Thymus (tissue), 11 donors: ENCODE results near the gene TRAM2. TPM values are rescaled to one million over a fixed set of nuclear protein-coding genes. Genes with fewer than 3 reads are reported as not detected.

Experiments
- DNase-seq, 9 donors: peaks; one replicate each; pipeline ENCODE4 v3.0.0-alpha.2; 2013; ENCODE audit warnings: low spot score in 9 of 9, low read depth in 6 of 9, missing footprints in 1 of 9
- H3K27ac ChIP-seq, 2 donors: one replicate each; pipeline ENCODE4 v1.5.1; 2013; ENCODE audit warnings: control low read depth in 1 of 2, low read depth in 1 of 2, low read length in 1 of 2, mild to moderate bottlenecking in 1 of 2, moderate library complexity in 1 of 2
- H3K27me3 ChIP-seq, 2 donors: one replicate each; pipeline ENCODE4 v1.5.1; 2013; ENCODE audit warnings: low read length in 1 of 2; ENCODE audit not compliant: control insufficient read depth in 2 of 2, insufficient read depth in 1 of 2
- H3K36me3 ChIP-seq, 2 donors: one replicate each; pipeline ENCODE4 v1.5.1; 2013; ENCODE audit warnings: low read length in 1 of 2, mild to moderate bottlenecking in 1 of 2, moderate library complexity in 1 of 2; ENCODE audit not compliant: control insufficient read depth in 2 of 2, insufficient read depth in 2 of 2
- H3K4me1 ChIP-seq, 2 donors: one replicate each; pipeline ENCODE4 v1.5.1; 2013; ENCODE audit warnings: low read length in 2 of 2; ENCODE audit not compliant: control insufficient read depth in 2 of 2, insufficient read depth in 2 of 2
- H3K4me3 ChIP-seq, 2 donors: one replicate each; pipeline ENCODE4 v1.5.1; 2013; ENCODE audit warnings: low read length in 2 of 2, control low read depth in 1 of 2, mild to moderate bottlenecking in 1 of 2
- H3K9me3 ChIP-seq, 2 donors: one replicate each; pipeline ENCODE4 v1.5.1; 2013; ENCODE audit warnings: low read length in 1 of 2, mild to moderate bottlenecking in 1 of 2; ENCODE audit not compliant: control insufficient read depth in 2 of 2, insufficient read depth in 1 of 2
- WGBS: extraction: QIAGEN DNeasy Blood & Tissue Kit; methylation state at CpG from one replicate; pipeline ENCODE4 v1.1.7; 2013; 5-methylcytosine and 5-hydroxymethylcytosine counted together
- polyA plus RNA-seq: library from polyadenylated mRNA; stranded (reverse); fragments of 200-250 nt; gene quantifications from one replicate; pipeline ENCODE4 v1.2.3, GENCODE V29; 2013
- total RNA-seq: library from RNA; stranded (reverse); fragments of 120-200 nt; gene quantifications from one replicate; pipeline ENCODE4 v1.2.4, GENCODE V29; 2013
- donor health status: healthy.

TRAM2 gene
- total and polyA plus RNA-seq, 2 donors = 3.1 to 3.4 TPM

GRCh38 chr6:52596371-52597028, 19.6 kb upstream of the TRAM2 start:
- Histone ChIP-seq H3K4me1 (no peaks in the 10 kb centered on the region), H3K27ac (no peak overlapping the region), H3K36me3 (no peaks in the 10 kb centered on the region), H3K9me3 (no peaks in the 10 kb centered on the region), H3K27me3 (no peaks in the 10 kb centered on the region), H3K4me3 (no peak overlapping the region)
- no peak for DNase-seq
- WGBS = 92% methylated on average over 2 of the region's 2 CpGs

DNA sequence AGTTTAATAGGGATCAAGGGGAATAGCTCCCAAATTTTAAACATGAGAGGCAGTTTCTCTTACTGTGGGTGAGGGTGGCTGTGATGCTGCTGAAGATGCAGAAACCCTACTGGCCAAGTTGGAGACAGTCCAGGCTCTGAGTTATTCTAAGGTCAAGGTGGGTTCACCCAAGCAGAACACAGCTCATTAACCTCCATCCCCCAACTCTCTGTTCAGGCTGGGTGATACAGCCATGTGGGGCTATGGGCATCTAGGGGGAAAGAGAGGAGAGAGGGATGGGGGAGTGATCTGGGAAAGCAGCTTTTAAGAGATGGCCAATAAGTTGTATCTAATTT, 18.9 kb upstream of the TRAM2 start:
- DNase-seq = no peak

DNA sequence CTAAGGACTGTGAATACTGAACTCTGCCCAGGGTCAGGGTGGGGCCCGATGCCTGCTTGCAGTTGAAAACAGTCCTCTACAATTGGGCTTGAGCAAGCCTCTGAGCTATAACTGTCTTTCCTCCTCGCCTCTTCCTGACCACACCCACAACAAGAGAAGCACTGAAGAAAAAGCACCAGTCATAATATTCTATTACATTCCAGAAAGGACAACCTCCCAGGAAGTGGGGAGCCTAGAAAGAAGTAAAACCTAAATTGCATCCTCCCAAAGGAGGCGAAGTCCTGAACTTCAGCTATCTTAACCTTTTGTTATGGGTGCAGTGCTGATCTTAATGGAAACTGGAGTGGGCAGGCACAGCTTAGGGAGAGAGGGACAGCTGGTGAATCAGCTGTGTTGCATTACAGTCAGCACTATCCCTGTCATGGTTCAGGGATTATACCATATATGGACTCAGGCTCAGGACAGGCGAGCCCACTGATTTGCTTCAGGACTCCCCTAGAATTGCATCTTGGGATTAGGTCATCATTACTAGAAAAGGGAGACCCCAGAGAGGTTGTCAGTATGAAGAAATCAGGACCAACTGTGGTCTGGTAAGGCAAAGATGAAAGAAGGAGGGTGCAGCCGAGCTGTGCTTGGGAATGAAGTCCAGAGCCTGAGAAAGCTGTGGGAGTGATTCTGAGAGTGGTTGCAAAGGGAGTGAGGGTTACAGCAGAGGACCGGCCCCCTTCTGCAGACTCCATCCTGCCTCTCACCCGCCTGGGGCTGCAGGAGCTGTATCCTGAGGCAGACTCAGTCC, 18.3 kb upstream of the TRAM2 start:
- no peaks in the 10 kb centered on the region for H3K9me3 ChIP-seq
- H3K4me3 ChIP-seq = no peak overlapping the region
- H3K27me3 ChIP-seq = no peaks in the 10 kb centered on the region
- DNase-seq = peak in 1 of 9 donors; percentile 19
- H3K36me3 ChIP-seq = no peaks in the 10 kb centered on the region
- WGBS = 79% methylated on average over 7 of the region's 7 CpGs
- no peaks in the 10 kb centered on the region for H3K4me1 ChIP-seq
- no peak overlapping the region for H3K27ac ChIP-seq

More for the DNA sequence above, 18.9 kb upstream of the TRAM2 start:
- Histone ChIP-seq H3K4me1 (no peaks in the 10 kb centered on the region), H3K4me3 (no peak overlapping the region), H3K27ac (no peak overlapping the region), H3K36me3 (no peaks in the 10 kb centered on the region), H3K9me3 (no peaks in the 10 kb centered on the region), H3K27me3 (no peaks in the 10 kb centered on the region)

DNA sequence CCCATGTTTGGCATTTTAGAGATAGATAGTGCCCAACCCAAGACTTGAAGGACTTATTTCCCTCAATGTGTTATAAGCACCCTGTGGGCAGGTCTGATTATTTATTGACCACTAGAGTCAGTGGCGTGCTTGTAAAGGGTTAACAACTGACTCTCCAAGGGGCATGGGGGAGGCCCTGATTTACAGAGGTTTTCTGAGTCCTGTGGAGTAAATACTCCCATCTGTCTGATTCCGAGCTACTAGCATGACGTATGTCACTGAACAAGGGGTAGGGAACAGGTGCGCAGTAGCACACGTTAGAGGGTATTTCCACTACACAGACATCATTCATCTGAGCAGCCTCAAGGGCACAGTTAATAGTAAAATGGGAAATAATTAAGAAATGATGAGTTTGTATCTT, 17.4 kb upstream of the TRAM2 start:
- Histone ChIP-seq H3K4me1 (no peaks in the 10 kb centered on the region), H3K36me3 (no peaks in the 10 kb centered on the region), H3K27ac (no peak overlapping the region), H3K4me3 (no peak overlapping the region), H3K27me3 (no peaks in the 10 kb centered on the region), H3K9me3 (no peaks in the 10 kb centered on the region)
- DNase-seq = no peak
- 96% methylated on average over 5 of the region's 5 CpGs for WGBS

DNA sequence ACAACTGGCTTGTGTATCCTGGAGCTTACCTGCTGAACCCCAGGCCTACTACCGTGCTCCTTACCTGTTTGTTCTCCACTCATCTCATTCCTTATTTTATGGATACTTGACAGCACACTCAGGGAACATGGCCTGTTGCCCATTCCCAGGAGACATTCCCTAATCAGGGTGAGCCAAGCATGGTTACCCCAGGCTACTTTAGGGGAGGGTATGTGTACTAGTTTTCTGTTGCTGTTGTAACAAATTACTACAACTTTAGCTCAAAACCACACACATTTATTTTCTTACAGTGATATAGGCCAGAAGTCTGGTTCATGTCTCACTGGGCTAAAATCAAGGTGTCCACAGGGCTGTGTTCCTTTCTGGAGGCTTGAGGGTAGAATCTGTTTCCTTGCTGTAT, 15.0 kb upstream of the TRAM2 start:
- H3K9me3 ChIP-seq = no peaks in the 10 kb centered on the region
- no peaks in the 10 kb centered on the region for H3K4me1 ChIP-seq
- no peak overlapping the region for H3K4me3 ChIP-seq
- H3K27me3 ChIP-seq = no peaks in the 10 kb centered on the region
- H3K27ac ChIP-seq = no peak overlapping the region
- WGBS = 96% methylated on average over 1 of the region's 1 CpG
- DNase-seq = no peak
- H3K36me3 ChIP-seq = no peaks in the 10 kb centered on the region

DNA sequence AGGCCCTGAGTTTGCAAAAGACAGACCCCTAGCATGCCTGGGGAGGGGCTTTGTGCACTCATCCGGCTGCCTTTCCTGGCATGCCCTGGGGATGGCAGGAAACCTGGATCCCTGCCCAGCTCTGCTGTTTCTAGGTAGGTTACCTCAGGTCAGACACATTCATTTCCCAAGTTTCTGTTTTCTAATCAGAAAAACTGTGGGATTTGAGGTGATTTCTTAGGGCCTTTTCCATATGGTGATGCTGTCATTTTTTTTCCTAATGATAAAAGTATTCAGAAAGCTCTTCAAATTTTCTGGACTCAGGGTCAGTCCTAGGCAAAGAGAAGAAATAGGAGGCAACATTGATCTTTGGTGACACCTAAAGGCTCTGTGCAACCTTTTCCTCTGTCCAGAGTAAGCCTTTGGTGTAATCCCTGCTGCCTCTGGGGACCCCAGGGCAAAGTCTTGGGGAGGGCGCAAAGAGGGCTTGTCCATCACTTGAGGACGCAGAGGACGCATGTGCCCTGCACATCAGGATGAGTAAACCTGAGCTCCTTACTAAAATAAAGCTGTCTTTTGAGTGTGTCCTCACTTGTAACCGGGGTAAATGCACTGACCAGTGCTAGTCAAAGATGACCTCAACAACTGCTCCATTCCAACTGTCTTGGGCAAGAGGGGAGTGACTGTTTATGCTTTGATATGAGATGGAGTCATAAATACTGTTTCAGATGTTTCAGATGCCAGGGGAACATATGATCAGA, 13.5 kb upstream of the TRAM2 start:
- no peak overlapping the region for H3K4me3 ChIP-seq
- DNase-seq = no peak
- no peaks in the 10 kb centered on the region for H3K27me3 ChIP-seq
- WGBS = 98% methylated on average over 5 of the region's 5 CpGs
- no peaks in the 10 kb centered on the region for H3K9me3 ChIP-seq
- no peaks in the 10 kb centered on the region for H3K36me3 ChIP-seq
- H3K4me1 ChIP-seq = no peaks in the 10 kb centered on the region
- no peak overlapping the region for H3K27ac ChIP-seq

DNA sequence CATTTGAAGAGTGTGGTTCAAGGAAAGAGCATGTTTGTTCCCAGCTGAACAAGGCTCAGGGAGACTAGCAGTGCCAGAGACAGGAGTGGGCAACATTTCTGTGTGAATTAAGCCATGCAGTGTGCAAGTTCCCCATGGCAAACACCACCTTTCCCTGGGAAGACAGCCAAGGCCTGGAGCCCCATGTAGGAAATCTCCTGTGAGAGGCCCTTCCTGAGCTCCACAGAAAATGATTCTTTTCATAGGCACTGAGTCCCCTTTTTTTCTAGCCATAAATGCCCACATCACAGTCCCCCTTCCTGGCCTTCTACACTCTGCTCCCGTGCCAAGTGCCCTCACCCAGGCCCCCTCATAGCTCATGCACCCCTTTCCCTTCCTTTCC, 11.8 kb upstream of the TRAM2 start:
- DNase-seq = no peak
- 88% methylated on average over 1 of the region's 1 CpG for WGBS
- H3K36me3 ChIP-seq = no peaks in the 10 kb centered on the region
- no peaks in the 10 kb centered on the region for H3K9me3 ChIP-seq
- H3K4me3 ChIP-seq = no peak overlapping the region
- no peak overlapping the region for H3K27ac ChIP-seq
- H3K27me3 ChIP-seq = no peaks in the 10 kb centered on the region
- no peaks in the 10 kb centered on the region for H3K4me1 ChIP-seq

- WGBS = 84% methylated on average over 8 of the region's 8 CpGs
- H3K36me3 ChIP-seq = no peaks in the 10 kb centered on the region
- no peak overlapping the region for H3K4me3 ChIP-seq
- H3K9me3 ChIP-seq = no peaks in the 10 kb centered on the region
- no peaks in the 10 kb centered on the region for H3K27me3 ChIP-seq
- H3K4me1 ChIP-seq = no peaks in the 10 kb centered on the region
- no peak overlapping the region for H3K27ac ChIP-seq
- DNase-seq = no peak
Measured at GRCh38 chr6:52588087-52588709, 11.3 kb upstream of the TRAM2 start.

DNA sequence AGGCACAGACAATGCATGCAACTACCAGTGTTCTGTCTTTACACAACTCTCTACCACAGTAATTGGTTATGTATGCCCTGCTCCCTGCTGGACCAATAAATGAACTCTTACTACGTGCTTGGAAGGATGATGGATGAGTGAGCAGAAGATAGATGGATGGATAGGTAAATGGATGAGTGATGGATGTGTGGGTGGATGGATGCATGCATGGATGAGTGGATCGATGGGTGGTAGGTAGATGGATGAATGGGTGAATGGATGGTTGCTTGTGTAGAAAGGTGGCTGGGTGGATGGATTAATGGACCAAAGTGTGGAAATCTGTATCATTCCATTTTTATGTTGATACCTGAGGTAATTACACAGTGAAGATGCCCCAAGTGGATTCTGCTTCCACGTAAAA, 10.1 kb upstream of the TRAM2 start:
- H3K27ac ChIP-seq = no peak overlapping the region
- no peaks in the 10 kb centered on the region for H3K9me3 ChIP-seq
- H3K27me3 ChIP-seq = no peaks in the 10 kb centered on the region
- H3K36me3 ChIP-seq = no peaks in the 10 kb centered on the region
- DNase-seq = no peak
- 96% methylated on average over 3 of the region's 3 CpGs for WGBS
- H3K4me1 ChIP-seq = no peaks in the 10 kb centered on the region
- H3K4me3 ChIP-seq = no peak overlapping the region
